ENCODE results near the gene SYNDIG1. TPM values are rescaled to one million over a fixed set of nuclear protein-coding genes. Genes with fewer than 3 reads are reported as not detected.

SYNDIG1 gene
- total and polyA plus RNA-seq, 5 donors from 2014 or later = not detected

DNA sequence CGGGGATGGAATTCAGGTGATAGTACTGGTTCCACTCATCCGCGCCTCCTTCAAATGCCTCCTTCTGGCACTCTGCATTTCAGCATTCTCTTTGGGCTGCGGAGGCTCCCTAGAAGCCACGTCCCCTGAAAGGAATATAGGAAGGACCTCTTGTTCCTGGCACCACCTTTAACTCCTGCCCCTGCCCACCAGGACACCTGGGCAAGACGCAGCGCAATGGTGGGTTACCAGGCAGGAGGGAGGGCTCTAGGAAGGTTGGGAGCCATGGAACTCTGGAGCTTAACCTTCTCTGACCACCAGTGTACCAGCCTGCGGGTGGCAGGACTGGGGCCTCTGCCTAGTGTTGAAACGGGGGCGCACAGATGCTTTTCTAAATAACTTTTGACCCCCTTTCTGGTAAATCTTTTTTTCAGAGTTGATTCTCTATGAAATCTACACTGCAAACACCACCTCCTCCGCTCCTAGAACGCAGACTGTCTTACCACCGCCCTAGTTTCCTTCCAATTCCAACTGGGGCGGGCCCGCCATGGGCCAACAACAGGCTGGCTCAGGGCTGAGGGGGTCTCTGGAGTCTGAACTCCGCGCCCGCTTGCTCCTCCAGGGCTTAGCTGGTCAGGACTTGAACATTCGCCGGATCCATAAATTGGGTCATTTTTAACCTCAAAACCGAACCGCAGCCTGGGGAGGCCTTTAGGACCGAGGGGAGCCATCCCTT, 871 bp upstream of the SYNDIG1 start:
- Mint-ChIP-seq H3K9me3 (no peaks in the 10 kb centered on the region), H3K36me3 (no peaks in the 10 kb centered on the region), H3K27ac (no peak overlapping the region), H3K4me1 (peaks cover 0 to 6% (median 0%) of the 10 kb centered on the region in 4 donors), H3K27me3 (peaks cover 51% of the 10 kb centered on the region), H3K4me3 (peak overlapping the region in 1 of 4 donors; percentile 43)
- Histone ChIP-seq H3K27ac (ENCODE audit: insufficient read depth, low read length, poor library complexity, severe bottlenecking) (no peak overlapping the region), H3K4me1 (ENCODE audit: control insufficient read depth, insufficient read depth, low read length, poor library complexity, severe bottlenecking) (no peaks in the 10 kb centered on the region), H3K9me3 (ENCODE audit: control insufficient read depth in 2 of 2, low read length in 2 of 2) (no peaks in the 10 kb centered on the region), H3K36me3 (ENCODE audit: control insufficient read depth, insufficient read depth, low read length) (no peaks in the 10 kb centered on the region), H3K27me3 (ENCODE audit: control insufficient read depth, insufficient read depth, low read length) (peaks cover 6% of the 10 kb centered on the region), H3K4me3 (ENCODE audit: low read depth, low read length) (no peak overlapping the region)
- DNase-seq (no peak), ATAC-seq (ENCODE audit: low read depth in 2 of 2) (no peak)

DNA sequence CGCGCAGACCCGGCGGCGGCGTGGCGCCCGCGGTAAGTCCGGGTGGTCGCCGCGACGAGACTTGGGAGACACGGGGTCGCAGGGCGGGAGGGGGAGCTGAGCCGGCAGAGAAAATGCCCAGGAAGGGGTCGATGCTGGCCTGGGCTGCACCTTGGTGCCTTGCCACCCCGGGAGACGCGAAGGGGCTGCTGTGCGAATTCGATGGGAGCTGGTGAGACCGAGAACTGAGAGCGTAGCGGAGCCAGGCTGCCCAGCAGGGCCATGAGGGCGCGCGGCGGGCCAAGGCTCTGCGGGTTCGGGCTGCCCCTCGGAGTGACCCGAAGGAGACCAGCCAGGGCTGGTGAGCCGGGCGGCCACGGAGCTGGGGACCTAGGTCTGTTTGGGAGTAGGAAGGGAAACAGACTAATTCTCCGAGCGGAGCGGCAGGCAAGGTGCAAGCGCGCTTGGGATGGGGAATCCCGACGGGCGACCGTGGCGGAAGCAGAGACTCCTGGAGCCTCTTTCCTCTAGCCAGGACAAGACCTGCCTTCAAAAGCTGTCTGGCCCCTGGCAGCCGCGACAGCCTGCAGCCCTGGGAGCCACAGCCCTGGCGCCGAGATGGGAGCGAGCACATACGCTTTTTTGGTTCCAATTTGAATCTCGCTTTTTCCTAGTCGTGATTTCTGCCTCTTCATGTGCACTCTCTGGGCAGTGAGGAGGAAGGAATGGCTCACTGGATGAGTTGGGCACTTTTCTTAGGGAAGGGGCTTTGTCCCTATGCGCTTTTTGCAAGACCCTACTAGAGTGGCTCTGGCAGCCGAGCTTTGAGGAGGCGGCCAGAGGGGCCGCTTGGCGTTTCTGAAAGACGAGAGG, 691 bp downstream of the SYNDIG1 start:
- H3K36me3 ChIP-seq (ENCODE audit: control insufficient read depth, insufficient read depth, low read length) = no peaks in the 10 kb centered on the region
- DNase-seq (no peak), ATAC-seq (ENCODE audit: low read depth in 2 of 2) (no peak)
- H3K27ac ChIP-seq (ENCODE audit: insufficient read depth, low read length, poor library complexity, severe bottlenecking) = no peak overlapping the region
- no peaks in the 10 kb centered on the region for H3K9me3 Mint-ChIP-seq
- H3K4me3 Mint-ChIP-seq = peak overlapping the region in 1 of 4 donors; percentile 29
- H3K4me3 ChIP-seq (ENCODE audit: low read depth, low read length) = no peak overlapping the region
- peaks cover 0 to 6% (median 0%) of the 10 kb centered on the region in 4 donors for H3K4me1 Mint-ChIP-seq
- H3K36me3 Mint-ChIP-seq = no peaks in the 10 kb centered on the region
- no peaks in the 10 kb centered on the region for H3K4me1 ChIP-seq (ENCODE audit: control insufficient read depth, insufficient read depth, low read length, poor library complexity, severe bottlenecking)
- H3K27ac Mint-ChIP-seq = no peak overlapping the region
- H3K27me3 ChIP-seq (ENCODE audit: control insufficient read depth, insufficient read depth, low read length) = peaks cover 6% of the 10 kb centered on the region
- peaks cover 51% of the 10 kb centered on the region for H3K27me3 Mint-ChIP-seq
- H3K9me3 ChIP-seq (ENCODE audit: control insufficient read depth in 2 of 2, low read length in 2 of 2) = no peaks in the 10 kb centered on the region

DNA sequence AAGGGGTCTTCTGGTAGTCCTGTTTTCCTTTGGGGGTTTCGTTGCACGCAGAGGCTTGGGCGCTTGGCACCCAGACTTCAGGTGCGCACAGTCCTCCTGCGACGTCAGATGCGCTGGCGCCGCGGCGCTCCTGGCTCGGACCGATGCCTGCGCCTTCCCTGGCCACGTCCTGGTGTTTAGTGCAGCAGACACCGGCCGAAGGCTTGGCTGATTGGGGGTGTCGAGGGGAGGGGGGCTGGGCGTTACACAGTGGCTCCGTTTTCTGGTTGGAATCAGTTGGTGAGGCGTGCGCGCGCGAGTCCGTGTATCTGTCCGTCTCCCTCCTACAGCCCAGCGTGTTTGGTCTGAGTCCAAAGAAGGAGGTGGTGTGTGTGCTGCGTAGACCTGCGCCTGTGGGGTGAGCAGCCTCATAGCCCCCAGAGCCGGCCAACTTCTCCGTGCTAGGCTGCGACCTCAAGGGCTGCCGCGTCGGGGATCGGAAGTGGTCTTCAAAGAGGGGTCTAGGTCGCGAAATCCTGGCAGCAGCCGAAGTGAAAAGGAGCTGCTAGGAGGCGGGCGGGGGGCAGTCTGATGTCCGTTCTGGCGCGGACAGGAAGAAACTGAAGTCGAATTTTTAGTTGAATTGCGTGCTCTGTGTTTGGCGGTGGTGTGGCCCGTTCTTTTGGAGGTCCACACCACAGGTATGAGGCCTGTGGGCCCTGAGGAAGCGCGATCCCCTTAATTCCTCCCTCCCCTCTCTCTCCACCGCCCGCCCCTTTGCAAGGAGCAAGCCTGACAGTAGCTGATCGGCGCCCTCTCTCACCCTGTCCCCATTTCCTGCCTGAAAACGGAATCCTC, 1.5 kb downstream of the SYNDIG1 start:
- no peak overlapping the region for H3K27ac Mint-ChIP-seq
- Histone ChIP-seq H3K9me3 (ENCODE audit: control insufficient read depth in 2 of 2, low read length in 2 of 2) (no peaks in the 10 kb centered on the region), H3K36me3 (ENCODE audit: control insufficient read depth, insufficient read depth, low read length) (no peaks in the 10 kb centered on the region), H3K4me1 (ENCODE audit: control insufficient read depth, insufficient read depth, low read length, poor library complexity, severe bottlenecking) (no peaks in the 10 kb centered on the region), H3K27ac (ENCODE audit: insufficient read depth, low read length, poor library complexity, severe bottlenecking) (no peak overlapping the region), H3K4me3 (ENCODE audit: low read depth, low read length) (no peak overlapping the region), H3K27me3 (ENCODE audit: control insufficient read depth, insufficient read depth, low read length) (peaks cover 4% of the 10 kb centered on the region)
- DNase-seq (no peak), ATAC-seq (ENCODE audit: low read depth in 2 of 2) (no peak)
- H3K4me1 Mint-ChIP-seq = peaks cover 0 to 6% (median 0%) of the 10 kb centered on the region in 4 donors
- no peaks in the 10 kb centered on the region for H3K36me3 Mint-ChIP-seq
- H3K9me3 Mint-ChIP-seq = no peaks in the 10 kb centered on the region
- peak overlapping the region in 1 of 4 donors; percentile 39 for H3K4me3 Mint-ChIP-seq
- H3K27me3 Mint-ChIP-seq = peaks cover 48% of the 10 kb centered on the region

GRCh38 chr20:24472426-24472825, 3.0 kb downstream of the SYNDIG1 start:
- DNase-seq (no peak), ATAC-seq (ENCODE audit: low read depth in 2 of 2) (no peak)
- H3K27me3 ChIP-seq (ENCODE audit: control insufficient read depth, insufficient read depth, low read length) = peaks cover 4% of the 10 kb centered on the region
- H3K9me3 Mint-ChIP-seq = no peaks in the 10 kb centered on the region
- no peak overlapping the region for H3K27ac ChIP-seq (ENCODE audit: insufficient read depth, low read length, poor library complexity, severe bottlenecking)
- H3K27ac Mint-ChIP-seq = no peak overlapping the region
- no peak overlapping the region for H3K4me3 ChIP-seq (ENCODE audit: low read depth, low read length)
- H3K36me3 ChIP-seq (ENCODE audit: control insufficient read depth, insufficient read depth, low read length) = no peaks in the 10 kb centered on the region
- H3K4me1 ChIP-seq (ENCODE audit: control insufficient read depth, insufficient read depth, low read length, poor library complexity, severe bottlenecking) = no peaks in the 10 kb centered on the region
- H3K9me3 ChIP-seq (ENCODE audit: control insufficient read depth in 2 of 2, low read length in 2 of 2) = no peaks in the 10 kb centered on the region
- H3K27me3 Mint-ChIP-seq = peaks cover 34% of the 10 kb centered on the region
- no peak overlapping the region for H3K4me3 Mint-ChIP-seq
- H3K4me1 Mint-ChIP-seq = peaks cover 0 to 6% (median 0%) of the 10 kb centered on the region in 4 donors
- no peaks in the 10 kb centered on the region for H3K36me3 Mint-ChIP-seq

DNA sequence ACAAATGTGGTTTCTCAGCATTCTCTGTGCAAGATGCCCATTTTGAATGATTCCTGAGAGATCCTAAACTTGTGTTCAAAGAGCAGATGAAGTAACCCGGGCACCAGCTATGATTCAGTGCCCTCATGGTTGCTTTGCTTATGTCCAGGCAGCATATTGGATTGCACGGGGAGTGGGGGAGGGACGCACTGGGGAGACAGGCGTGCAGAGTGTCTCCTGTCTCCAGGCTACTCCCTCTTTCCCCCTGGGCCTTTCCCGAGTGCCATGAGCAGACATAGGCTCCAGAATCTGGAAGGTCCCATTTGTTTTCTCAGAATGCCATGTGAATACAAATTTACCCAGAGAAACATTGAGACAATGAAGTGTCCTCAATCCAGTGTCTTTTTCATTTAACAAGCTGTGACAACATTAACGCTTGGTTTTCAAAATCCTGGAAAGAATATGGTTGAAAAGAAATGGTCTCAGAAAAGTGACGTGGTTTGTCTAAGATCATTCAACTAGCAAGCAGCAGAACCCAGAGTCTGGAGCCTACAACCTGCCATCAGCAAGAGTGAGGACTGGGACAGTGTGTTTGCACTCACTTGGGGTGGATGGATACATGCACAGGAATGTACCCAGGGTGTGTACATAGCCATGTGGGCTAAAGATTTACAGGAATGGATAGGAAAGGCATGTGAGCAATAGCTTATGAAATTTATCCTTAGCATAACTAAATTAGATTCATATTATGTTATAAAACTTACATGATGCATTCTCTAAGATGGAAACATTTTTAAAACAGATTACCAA, 4.2 kb downstream of the SYNDIG1 start:
- H3K4me1 Mint-ChIP-seq = peaks cover 0 to 6% (median 0%) of the 10 kb centered on the region in 4 donors
- Histone ChIP-seq H3K4me1 (ENCODE audit: control insufficient read depth, insufficient read depth, low read length, poor library complexity, severe bottlenecking) (no peaks in the 10 kb centered on the region), H3K4me3 (ENCODE audit: low read depth, low read length) (no peak overlapping the region), H3K36me3 (ENCODE audit: control insufficient read depth, insufficient read depth, low read length) (no peaks in the 10 kb centered on the region), H3K27ac (ENCODE audit: insufficient read depth, low read length, poor library complexity, severe bottlenecking) (no peak overlapping the region), H3K9me3 (ENCODE audit: control insufficient read depth in 2 of 2, low read length in 2 of 2) (no peaks in the 10 kb centered on the region), H3K27me3 (ENCODE audit: control insufficient read depth, insufficient read depth, low read length) (no peaks in the 10 kb centered on the region)
- no peak overlapping the region for H3K27ac Mint-ChIP-seq
- ATAC-seq (ENCODE audit: low read depth in 2 of 2) (no peak), DNase-seq (no peak)
- no peaks in the 10 kb centered on the region for H3K36me3 Mint-ChIP-seq
- H3K9me3 Mint-ChIP-seq = no peaks in the 10 kb centered on the region
- H3K4me3 Mint-ChIP-seq = peak overlapping the region in 1 of 4 donors; percentile 15
- H3K27me3 Mint-ChIP-seq = peaks cover 24% of the 10 kb centered on the region

DNA sequence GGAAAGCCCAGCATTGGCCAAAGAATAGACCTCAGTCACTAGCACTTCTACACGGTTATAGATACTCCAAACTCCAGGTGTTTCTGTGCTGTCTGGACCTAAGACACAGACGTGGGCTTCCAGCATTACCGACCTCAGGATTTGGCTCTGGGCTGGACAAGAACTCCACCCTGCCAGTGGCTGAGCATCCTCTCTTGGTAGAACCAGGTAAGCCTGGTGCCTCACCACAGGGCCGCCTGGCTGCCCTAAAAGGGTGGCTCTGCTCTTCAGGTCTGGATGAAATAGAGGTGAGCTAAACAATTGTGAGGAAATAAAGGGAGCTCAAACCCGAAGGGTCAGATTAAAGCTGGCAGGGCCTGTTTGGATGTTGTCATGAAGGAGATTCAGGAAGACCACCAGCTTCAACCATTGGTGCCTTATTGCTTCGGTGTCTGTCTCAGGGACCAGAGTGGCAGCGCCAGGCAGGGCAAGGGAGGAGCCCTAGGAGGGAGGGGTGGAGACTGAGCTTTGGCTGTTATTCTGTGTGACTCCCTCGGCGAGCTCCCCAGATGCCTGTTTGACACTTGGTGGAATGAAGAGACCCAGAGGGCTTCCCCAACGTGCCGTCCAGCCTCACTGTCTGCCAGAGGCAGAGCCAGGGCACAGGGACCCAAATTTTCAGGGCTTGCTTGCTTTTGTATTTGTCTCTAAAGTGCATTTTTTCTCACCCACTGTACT, 8.6 kb downstream of the SYNDIG1 start:
- Histone ChIP-seq H3K36me3 (ENCODE audit: control insufficient read depth, insufficient read depth, low read length) (no peaks in the 10 kb centered on the region), H3K4me1 (ENCODE audit: control insufficient read depth, insufficient read depth, low read length, poor library complexity, severe bottlenecking) (no peaks in the 10 kb centered on the region), H3K27ac (ENCODE audit: insufficient read depth, low read length, poor library complexity, severe bottlenecking) (no peak overlapping the region), H3K9me3 (ENCODE audit: control insufficient read depth in 2 of 2, low read length in 2 of 2) (no peaks in the 10 kb centered on the region), H3K4me3 (ENCODE audit: low read depth, low read length) (no peak overlapping the region), H3K27me3 (ENCODE audit: control insufficient read depth, insufficient read depth, low read length) (no peaks in the 10 kb centered on the region)
- Mint-ChIP-seq H3K36me3 (no peaks in the 10 kb centered on the region), H3K27me3 (peaks cover 2% of the 10 kb centered on the region), H3K4me1 (no peaks in the 10 kb centered on the region), H3K4me3 (no peak overlapping the region), H3K9me3 (no peaks in the 10 kb centered on the region), H3K27ac (no peak overlapping the region)
- ATAC-seq (ENCODE audit: low read depth in 2 of 2) (no peak), DNase-seq (no peak)

All from CD4-positive, CD25-positive, alpha-beta regulatory T cell (primary cell).